HFFc6 (cell line): ENCODE data around the gene ZFAND2B. TPM values are rescaled to one million over a fixed set of nuclear protein-coding genes. Genes with fewer than 3 reads are reported as not detected.

Experiments
- DNase-seq: peaks from one replicate; pipeline ENCODE4 v3.0.0-alpha.2; 2018
- H3K27ac Mint-ChIP-seq: 2 replicates; pipeline ENCODE4 v1.8.0; 2020; ENCODE audit warnings: mild to moderate bottlenecking, mixed read lengths
- H3K27me3 Mint-ChIP-seq: 2 replicates; pipeline ENCODE4 v1.8.0; 2021; ENCODE audit warnings: mild to moderate bottlenecking, moderate library complexity, mixed read lengths; ENCODE audit not compliant: insufficient read depth
- H3K36me3 Mint-ChIP-seq: 2 replicates; pipeline ENCODE4 v1.8.0; 2021; ENCODE audit warnings: low read depth, mixed read lengths
- H3K4me1 Mint-ChIP-seq: 2 replicates; pipeline ENCODE4 v1.8.0; 2020; ENCODE audit warnings: low read depth, mixed read lengths
- H3K4me3 Mint-ChIP-seq: 2 replicates; pipeline ENCODE4 v1.8.0; 2020; ENCODE audit warnings: mild to moderate bottlenecking, moderate library complexity, mixed read lengths
- H3K9me3 Mint-ChIP-seq: 2 replicates; pipeline ENCODE4 v1.8.0; 2020; ENCODE audit warnings: mild to moderate bottlenecking, mixed read lengths
- total RNA-seq, 6 experiments: library from RNA; stranded (reverse); fragmentation: NEBNext Ultra II Directional; extraction: Animal tissue kit (Norgen Biotek cat#: 25700); gene quantifications; 2 replicates in 1 of 6; 3 replicates in 5 of 6; pipeline ENCODE4 v1.2.3, GENCODE V29; 2021
- TF ChIP-seq, protein P1 (sequence below): fragments of 200-600 bp; sonication (generic); IDR thresholded peaks from 2 replicates; pipeline ENCODE4 v1.5.0; 2021; ENCODE audit warnings: antibody characterized with exemption, mild to moderate bottlenecking

Gene ZFAND2B
- total RNA-seq, 6 experiments from 2014 or later = 28.8 to 39.6 (median 33.1) TPM

GRCh38 chr2:219230059-219230540 is 23.5 kb downstream of the ZFAND2B start:
- H3K9me3 Mint-ChIP-seq = no peaks in the 10 kb centered on the region
- DNase-seq = no peak
- H3K27me3 Mint-ChIP-seq = no peaks in the 10 kb centered on the region
- peak overlapping the region; percentile 96 for H3K4me3 Mint-ChIP-seq
- H3K4me1 Mint-ChIP-seq = peaks cover 25% of the 10 kb centered on the region
- TF ChIP-seq, protein P1, sequence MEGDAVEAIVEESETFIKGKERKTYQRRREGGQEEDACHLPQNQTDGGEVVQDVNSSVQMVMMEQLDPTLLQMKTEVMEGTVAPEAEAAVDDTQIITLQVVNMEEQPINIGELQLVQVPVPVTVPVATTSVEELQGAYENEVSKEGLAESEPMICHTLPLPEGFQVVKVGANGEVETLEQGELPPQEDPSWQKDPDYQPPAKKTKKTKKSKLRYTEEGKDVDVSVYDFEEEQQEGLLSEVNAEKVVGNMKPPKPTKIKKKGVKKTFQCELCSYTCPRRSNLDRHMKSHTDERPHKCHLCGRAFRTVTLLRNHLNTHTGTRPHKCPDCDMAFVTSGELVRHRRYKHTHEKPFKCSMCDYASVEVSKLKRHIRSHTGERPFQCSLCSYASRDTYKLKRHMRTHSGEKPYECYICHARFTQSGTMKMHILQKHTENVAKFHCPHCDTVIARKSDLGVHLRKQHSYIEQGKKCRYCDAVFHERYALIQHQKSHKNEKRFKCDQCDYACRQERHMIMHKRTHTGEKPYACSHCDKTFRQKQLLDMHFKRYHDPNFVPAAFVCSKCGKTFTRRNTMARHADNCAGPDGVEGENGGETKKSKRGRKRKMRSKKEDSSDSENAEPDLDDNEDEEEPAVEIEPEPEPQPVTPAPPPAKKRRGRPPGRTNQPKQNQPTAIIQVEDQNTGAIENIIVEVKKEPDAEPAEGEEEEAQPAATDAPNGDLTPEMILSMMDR = no peak
- peak overlapping the region; percentile 90 for H3K27ac Mint-ChIP-seq
- H3K36me3 Mint-ChIP-seq = peaks cover 9% of the 10 kb centered on the region

DNA sequence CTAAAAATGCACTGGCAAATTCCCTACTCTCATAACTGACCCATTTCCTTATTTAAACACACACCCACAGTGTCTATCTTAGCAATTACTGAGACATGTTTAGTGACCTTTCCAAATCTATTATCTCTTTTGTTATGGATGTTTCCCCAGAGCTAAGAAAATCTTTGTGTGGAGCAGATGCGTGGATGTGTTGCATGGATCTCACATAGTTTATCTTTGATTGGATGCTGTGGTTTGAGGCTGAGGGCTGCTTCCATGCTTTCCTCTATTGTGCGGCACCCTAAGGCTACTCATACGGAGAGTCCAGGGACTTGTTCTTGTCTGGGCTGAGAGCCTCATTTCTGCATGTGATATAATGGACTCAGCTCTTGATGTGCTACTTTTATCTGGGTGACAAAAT is 27.7 kb downstream of the ZFAND2B start:
- Mint-ChIP-seq H3K4me3 (no peak overlapping the region), H3K4me1 (peaks cover 9% of the 10 kb centered on the region), H3K27ac (no peak overlapping the region), H3K9me3 (no peaks in the 10 kb centered on the region), H3K27me3 (no peaks in the 10 kb centered on the region), H3K36me3 (peaks cover 10% of the 10 kb centered on the region)
- TF ChIP-seq, protein P1 = no peak
- no peak for DNase-seq

- H3K4me3 Mint-ChIP-seq = no peak overlapping the region
- TF ChIP-seq, protein P1 = no peak
- no peak for DNase-seq
- no peaks in the 10 kb centered on the region for H3K9me3 Mint-ChIP-seq
- peaks cover 11% of the 10 kb centered on the region for H3K4me1 Mint-ChIP-seq
- H3K27ac Mint-ChIP-seq = no peak overlapping the region
- no peaks in the 10 kb centered on the region; the same call in 1 of the 2 replicates for H3K36me3 Mint-ChIP-seq
- no peaks in the 10 kb centered on the region for H3K27me3 Mint-ChIP-seq
Observed at GRCh38 chr2:219243291-219243761, 36.7 kb downstream of the ZFAND2B start.

DNA sequence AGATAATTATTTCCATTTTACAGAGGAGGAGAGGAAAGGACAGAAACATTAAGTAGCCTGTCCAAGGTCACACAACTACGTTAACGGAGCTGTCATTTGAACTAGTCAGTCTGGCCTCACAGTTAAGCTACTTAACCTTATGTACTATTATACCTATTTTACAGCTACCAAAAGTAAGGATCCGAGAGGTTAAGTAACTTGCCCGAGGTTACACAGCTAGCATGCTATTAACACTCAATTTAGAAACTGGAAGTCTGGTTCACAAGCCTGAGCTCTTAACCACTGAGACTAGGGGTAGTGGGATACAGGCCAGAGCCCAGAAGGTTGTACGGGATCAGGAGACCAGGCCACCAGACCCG is 38.2 kb downstream of the ZFAND2B start:
- Mint-ChIP-seq H3K27ac (peak overlapping the region; percentile 97), H3K36me3 (peaks cover under 1% of the 10 kb centered on the region; the same call in 1 of the 2 replicates), H3K9me3 (no peaks in the 10 kb centered on the region), H3K4me1 (peaks cover 26% of the 10 kb centered on the region), H3K4me3 (peak overlapping the region; percentile 97), H3K27me3 (peaks cover 3% of the 10 kb centered on the region; the same call in 1 of the 2 replicates)
- TF ChIP-seq, protein P1 = no peak
- DNase-seq = no peak

DNA sequence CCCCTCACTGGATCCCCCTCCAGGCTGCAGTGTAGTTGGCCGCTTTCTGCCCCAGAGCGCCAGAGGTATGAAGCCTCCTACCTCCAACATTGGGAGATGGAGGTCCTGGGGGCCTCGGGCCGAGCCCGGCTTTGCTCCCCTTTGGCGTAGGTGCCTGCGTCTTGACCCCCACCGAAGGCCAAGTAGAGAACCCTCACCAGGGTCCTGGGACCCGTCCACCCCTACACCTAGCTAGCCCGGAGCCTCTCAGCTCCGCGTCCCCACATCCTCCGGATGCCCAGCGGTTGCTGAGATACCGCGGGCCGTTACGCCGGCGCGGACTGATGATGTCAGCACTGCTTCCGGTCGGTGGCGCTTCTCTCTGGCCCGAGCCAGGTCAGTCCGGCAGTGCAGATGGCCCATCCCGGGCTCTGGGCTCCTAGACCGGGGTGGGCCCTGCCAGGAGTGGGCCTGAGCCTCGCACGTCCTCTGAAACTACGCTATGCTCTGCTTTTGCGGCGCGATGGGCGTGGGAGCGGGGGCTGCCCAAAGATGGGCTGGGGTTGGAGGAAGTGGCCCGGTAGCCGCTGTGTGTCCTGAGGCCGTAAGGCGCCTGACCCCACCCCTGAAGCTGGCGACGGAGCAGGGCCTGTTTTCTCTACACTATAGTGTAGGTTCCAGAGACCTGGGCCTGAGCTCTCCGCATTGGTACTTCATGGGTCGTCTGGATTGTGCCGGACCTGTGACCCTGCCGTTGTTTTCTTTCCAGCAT is 38.7 kb downstream of the ZFAND2B start, which contains the start of the genes GLB1L and STK16:
TSS of gene GLB1L (minus strand) at position 297 of the 751 bp plus-strand sequence. CDS start 1,871 bp downstream, outside the sequence.
TSS of gene STK16 (plus strand) at position 332 of the 751 bp plus-strand sequence. CDS start 521 bp downstream, outside the sequence.
- H3K4me1 Mint-ChIP-seq = peaks cover 31% of the 10 kb centered on the region
- H3K27ac Mint-ChIP-seq = peak within 1 kb of the TSS; percentile 97
- H3K27me3 Mint-ChIP-seq = peaks cover 3% of the 10 kb centered on the region; the same call in 1 of the 2 replicates
- TF ChIP-seq, protein P1 = no peak
- DNase-seq = peak; percentile 92
- H3K9me3 Mint-ChIP-seq = no peaks in the 10 kb centered on the region
- H3K36me3 Mint-ChIP-seq = peaks cover 6% of the 10 kb centered on the region; the same call in 1 of the 2 replicates
- H3K4me3 Mint-ChIP-seq = peak within 1 kb of the TSS; percentile 97
